ENCODE results near the gene RMDN3.

DNA sequence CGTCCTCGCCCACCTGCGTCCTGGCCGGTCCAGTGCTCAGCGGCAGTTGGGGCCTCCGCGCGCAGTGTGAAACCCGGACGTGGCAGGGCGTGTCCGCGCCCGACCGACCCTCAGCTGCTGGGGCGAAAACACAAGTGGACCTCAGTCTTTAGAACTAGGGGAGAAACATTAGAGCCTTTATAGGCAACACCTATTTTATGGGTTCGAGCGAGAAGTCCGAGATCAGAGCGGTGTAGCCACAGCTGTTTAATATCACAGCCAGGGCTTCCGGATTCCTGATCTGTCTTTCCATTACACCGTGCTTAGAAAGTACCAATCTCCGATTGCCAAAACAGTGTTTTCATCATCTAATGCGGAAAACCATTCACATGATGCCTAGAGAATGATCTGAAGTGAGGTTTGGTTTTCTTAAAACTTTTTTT lies 59.6 kb downstream of the RMDN3 start:
- TF ChIP-seq, protein P1, sequence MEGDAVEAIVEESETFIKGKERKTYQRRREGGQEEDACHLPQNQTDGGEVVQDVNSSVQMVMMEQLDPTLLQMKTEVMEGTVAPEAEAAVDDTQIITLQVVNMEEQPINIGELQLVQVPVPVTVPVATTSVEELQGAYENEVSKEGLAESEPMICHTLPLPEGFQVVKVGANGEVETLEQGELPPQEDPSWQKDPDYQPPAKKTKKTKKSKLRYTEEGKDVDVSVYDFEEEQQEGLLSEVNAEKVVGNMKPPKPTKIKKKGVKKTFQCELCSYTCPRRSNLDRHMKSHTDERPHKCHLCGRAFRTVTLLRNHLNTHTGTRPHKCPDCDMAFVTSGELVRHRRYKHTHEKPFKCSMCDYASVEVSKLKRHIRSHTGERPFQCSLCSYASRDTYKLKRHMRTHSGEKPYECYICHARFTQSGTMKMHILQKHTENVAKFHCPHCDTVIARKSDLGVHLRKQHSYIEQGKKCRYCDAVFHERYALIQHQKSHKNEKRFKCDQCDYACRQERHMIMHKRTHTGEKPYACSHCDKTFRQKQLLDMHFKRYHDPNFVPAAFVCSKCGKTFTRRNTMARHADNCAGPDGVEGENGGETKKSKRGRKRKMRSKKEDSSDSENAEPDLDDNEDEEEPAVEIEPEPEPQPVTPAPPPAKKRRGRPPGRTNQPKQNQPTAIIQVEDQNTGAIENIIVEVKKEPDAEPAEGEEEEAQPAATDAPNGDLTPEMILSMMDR (IDR thresholded peaks at IDR 0.05), result no peak
- no peak for TF ChIP-seq EP300 (IDR thresholded peaks at IDR 0.05)
- no peak for TF ChIP-seq POLR2A (IDR thresholded peaks at IDR 0.05)
- no peak for TF ChIP-seq POLR2AphosphoS5 (IDR thresholded peaks at IDR 0.05)
